ENCODE measurements around the gene ZNF804A.

The ZNF804A gene

DNA sequence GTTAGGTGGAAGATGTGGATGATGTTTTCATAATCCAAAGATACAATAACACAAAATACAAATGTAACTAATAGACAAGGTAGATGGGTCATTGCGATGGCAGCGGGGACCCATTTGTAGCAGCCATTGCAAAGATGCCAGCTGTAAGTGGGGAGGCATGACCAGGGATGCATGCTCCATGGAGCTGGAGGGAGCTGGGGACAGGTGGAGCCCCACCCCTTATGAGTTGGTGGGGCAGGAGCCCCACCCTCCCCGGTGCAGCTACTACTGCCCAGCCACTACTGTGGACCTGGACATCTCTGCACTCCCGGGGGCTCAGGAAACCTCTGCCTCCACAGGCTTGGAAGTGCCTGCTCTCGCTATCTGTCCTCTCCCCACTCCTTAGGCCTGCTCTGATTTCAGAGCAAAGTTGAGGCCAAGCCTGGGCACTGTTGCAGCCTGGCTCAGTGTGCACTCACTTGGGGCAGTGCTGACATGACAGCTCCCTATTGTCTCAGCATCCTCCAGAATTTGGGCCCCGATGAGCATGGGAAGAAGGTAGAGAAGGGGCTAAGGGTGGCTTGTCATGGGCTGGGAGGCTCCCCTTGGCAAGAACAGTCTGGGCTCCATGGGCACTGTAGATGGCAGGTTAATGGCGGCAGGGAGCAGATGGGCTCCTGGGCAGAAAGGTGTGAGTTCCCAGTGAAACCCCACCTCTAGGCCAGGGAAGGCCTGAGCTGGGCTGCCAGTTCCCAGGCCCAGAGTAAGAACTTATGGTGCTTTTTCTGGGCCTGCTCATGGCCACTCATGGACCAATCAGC is 81.1 kb downstream of the ZNF804A start:
- TF ChIP-seq, protein P1, sequence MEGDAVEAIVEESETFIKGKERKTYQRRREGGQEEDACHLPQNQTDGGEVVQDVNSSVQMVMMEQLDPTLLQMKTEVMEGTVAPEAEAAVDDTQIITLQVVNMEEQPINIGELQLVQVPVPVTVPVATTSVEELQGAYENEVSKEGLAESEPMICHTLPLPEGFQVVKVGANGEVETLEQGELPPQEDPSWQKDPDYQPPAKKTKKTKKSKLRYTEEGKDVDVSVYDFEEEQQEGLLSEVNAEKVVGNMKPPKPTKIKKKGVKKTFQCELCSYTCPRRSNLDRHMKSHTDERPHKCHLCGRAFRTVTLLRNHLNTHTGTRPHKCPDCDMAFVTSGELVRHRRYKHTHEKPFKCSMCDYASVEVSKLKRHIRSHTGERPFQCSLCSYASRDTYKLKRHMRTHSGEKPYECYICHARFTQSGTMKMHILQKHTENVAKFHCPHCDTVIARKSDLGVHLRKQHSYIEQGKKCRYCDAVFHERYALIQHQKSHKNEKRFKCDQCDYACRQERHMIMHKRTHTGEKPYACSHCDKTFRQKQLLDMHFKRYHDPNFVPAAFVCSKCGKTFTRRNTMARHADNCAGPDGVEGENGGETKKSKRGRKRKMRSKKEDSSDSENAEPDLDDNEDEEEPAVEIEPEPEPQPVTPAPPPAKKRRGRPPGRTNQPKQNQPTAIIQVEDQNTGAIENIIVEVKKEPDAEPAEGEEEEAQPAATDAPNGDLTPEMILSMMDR (IDR thresholded peaks at IDR 0.05), result no peak
- Histone ChIP-seq H3K27ac (no peak overlapping the region), H3K4me3 (no peak overlapping the region)
- DNase-seq (ENCODE audit: low spot score), result peak; percentile 62

DNA sequence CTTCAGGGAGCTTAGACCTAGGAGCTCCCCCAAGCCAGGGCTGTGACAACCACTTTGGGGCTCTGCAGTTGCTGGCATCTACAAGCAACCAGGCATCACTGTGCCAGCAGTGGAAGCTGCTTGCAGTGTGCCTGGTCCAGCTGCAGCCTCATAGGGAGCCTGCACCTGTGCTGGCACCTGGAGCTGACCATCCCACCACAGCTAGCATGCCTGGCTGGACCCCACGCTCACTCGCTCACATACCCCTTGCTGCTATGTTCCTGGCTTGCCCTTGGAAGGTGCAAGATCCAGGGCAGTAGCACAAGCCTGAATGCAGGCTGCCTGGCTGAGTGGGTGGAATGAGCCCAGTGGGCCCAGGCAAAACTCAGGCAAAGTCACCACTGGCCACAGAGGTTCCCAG is 82.5 kb downstream of the ZNF804A start:
- peak; percentile 41 for DNase-seq (ENCODE audit: low spot score)
- Histone ChIP-seq H3K4me3 (no peak overlapping the region), H3K27ac (no peak overlapping the region)
- TF ChIP-seq, protein P1 (IDR thresholded peaks at IDR 0.05), result no peak

DNA sequence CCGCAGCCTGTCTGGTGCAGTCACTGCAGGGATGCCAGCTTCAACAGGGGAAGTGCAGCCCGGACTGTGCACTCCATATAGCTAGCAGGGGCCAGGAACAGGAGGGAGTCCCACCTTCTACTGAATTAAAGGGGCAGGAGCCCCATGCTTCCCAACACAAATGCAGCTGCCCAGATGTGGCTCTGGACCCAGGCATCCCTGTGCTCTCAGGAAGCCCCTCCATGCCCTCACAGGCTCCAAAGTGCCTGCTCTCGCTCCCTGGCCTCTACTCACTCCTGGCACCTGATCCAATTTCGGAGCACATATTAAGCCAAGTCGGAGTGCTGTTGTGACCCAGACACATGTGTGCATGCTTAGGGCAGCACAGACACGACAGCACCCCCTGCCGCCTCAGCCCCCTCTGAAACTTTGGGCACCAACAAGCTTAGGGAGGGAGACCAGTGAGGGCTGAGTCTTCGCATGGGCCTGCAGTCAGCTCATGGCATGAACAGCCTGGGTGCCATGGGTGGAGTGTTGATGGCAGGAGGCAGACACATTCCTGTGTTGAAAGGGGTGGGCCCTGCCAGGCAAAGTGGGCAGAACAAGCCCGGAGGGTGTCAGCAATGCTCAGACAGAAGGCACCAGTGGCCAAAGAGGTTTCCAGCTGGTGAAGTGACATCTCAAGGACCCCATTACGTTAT is 83.5 kb downstream of the ZNF804A start:
- H3K4me3 ChIP-seq, result no peak overlapping the region
- DNase-seq (ENCODE audit: low spot score), result peak; percentile 63
- TF ChIP-seq, protein P1 (IDR thresholded peaks at IDR 0.05), result no peak
- H3K27ac ChIP-seq, result no peak overlapping the region

DNA sequence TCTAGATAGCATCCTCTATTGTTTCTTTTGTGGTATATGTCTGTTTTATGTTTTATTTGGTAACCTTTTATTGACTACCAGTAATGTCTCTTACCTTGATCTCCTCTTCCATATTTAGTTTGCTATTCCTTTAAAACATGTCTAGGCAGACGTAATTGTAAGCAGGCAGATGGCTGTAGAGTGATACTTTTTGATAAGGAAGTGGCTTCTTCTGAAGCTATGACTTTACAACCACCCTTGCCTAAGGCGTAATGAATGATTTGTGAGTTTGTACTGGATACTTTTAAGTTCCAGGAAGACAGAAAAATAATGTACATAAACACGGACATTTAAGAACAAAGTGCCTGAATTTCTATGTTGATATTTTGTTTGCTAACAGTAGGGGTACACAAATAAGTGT is 85.6 kb downstream of the ZNF804A start:
- no peak for DNase-seq (ENCODE audit: low spot score)
- Histone ChIP-seq H3K4me3 (no peak overlapping the region), H3K27ac (no peak overlapping the region)
- TF ChIP-seq, protein P1 (IDR thresholded peaks at IDR 0.05), result no peak

DNA sequence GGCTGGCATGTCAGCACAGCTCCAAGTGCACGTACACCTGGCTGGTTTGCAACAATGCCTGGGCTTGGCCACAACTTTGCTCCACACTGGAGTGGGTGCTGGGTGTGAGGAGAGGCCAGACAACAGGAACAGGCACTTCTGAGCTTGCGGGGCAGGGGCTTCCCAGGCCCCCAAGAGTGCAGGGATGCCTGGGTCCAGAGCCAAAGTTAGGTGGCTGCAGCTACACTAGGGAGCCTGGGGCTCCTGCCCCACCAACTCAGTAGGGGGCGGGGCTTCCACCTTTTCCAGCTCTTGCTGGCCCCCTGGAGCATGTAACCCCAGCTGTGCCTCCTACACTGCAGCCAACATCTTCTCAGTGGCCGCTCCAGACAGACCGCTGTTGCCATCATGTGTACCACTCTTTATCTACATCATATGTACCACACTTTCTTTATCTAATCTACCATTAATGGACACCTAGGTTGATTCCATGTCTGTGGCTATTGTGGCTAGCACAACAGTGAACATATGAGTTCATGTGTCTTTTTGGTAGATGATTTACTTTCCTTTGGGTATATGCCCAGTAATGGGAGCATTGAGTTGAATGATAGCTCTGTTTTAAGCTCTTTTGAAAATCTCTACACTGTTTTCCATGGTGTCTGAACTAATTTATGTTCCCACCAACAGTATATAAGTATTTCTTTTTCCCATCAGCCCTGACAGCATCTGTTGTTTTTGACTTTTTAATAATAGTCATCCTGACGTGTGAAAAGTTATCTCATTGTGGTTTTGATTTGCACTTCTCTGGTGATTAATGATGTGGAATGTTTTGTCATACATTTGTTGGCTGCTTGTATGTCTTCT is 87.9 kb downstream of the ZNF804A start:
- DNase-seq (ENCODE audit: low spot score), result no peak
- no peak overlapping the region for H3K27ac ChIP-seq
- no peak overlapping the region for H3K4me3 ChIP-seq
- TF ChIP-seq, protein P1 (IDR thresholded peaks at IDR 0.05), result no peak

DNA sequence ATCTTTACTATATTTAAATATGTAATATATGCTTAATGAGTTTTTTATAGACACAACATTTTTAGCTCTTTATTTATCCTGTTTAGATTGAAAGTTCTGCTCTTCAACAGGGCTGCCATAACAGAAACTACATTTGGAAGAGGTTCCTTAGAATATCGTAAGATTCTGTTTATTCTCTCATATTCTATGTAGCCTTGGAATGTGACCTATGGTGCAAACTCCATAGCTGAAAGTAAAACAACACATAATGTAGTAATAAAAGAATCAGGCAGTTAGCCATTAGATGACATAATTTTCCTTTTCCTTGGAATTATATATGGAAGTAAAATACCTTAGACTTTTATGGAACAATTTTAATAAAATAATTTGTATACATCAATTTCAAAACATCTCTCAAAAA is 91.3 kb downstream of the ZNF804A start:
- no peak for DNase-seq (ENCODE audit: low spot score)
- no peak overlapping the region for H3K4me3 ChIP-seq
- TF ChIP-seq, protein P1 (IDR thresholded peaks at IDR 0.05), result no peak
- H3K27ac ChIP-seq, result no peak overlapping the region

All from coronary artery (tissue), 2 donors.